Thoracic aorta (tissue), 2 donors: ENCODE data around the gene MAP3K5. TPM values are rescaled to one million over a fixed set of nuclear protein-coding genes. Genes with fewer than 3 reads are reported as not detected.

Experiments
- ATAC-seq: fragments of 150-250 bp; one replicate; pipeline ENCODE4 v1.8.0; 2017; ENCODE audit warnings: low read depth; ENCODE audit not compliant: insufficient number of reproducible peaks, low FRiP score
- DNase-seq: peaks from one replicate; pipeline ENCODE4 v3.0.0-alpha.2; 2020; ENCODE audit warnings: low spot score
- H3K27ac ChIP-seq, 2 donors: fragments of 200-600 bp; sonication (generic); 1 replicate in 1 of 2; 2 replicates in 1 of 2; pipeline ENCODE4 v1.5.1; 2016; ENCODE audit warnings: mild to moderate bottlenecking in 2 of 2, moderate library complexity in 2 of 2
- H3K27me3 ChIP-seq: fragments of 200-600 bp; sonication (generic); replicated peaks from 2 replicates; pipeline ENCODE4 v1.6.0; 2016; ENCODE audit warnings: mild to moderate bottlenecking; ENCODE audit not compliant: insufficient read depth
- H3K36me3 ChIP-seq: fragments of 200-600 bp; sonication (generic); one replicate; pipeline ENCODE4 v1.5.1; 2016
- H3K4me1 ChIP-seq, 2 donors: fragments of 200-600 bp; sonication (generic); 1 replicate in 1 of 2; 2 replicates in 1 of 2; pipeline versions ENCODE4 v1.5.1 to v1.6.0; 2016; ENCODE audit warnings: low read depth in 2 of 2, mild to moderate bottlenecking in 1 of 2; ENCODE audit not compliant: control insufficient read depth in 1 of 2
- H3K4me3 ChIP-seq: fragments of 200-600 bp; sonication (generic); 2 replicates; pipeline ENCODE4 v1.5.1; 2016; ENCODE audit warnings: mild to moderate bottlenecking
- H3K9me3 ChIP-seq: fragments of 200-600 bp; sonication (generic); 2 replicates; pipeline ENCODE4 v1.5.1; 2016
- CTCF ChIP-seq: fragments of 200-600 bp; sonication (generic); IDR thresholded peaks from one replicate; pipeline ENCODE4 v1.5.1; 2019; ENCODE audit warnings: antibody characterized with exemption
- total RNA-seq, 2 donors: library from RNA; depleted of rRNA; stranded (reverse); fragments of >200 nt; gene quantifications; one replicate each; pipeline versions ENCODE4 v1.1.0 to v1.2.3, GENCODE V29; 2016

The MAP3K5 gene
- total RNA-seq, 2 donors from 2014 or later = 73.6 to 101 TPM

GRCh38 chr6:136682292-136682691 lies 110.0 kb downstream of the MAP3K5 start:
- H3K27me3 ChIP-seq = no peaks in the 10 kb centered on the region
- no peak overlapping the region for H3K4me3 ChIP-seq
- no peaks in the 10 kb centered on the region for H3K36me3 ChIP-seq
- ATAC-seq = no peak
- no peak for DNase-seq
- no peak for TF ChIP-seq CTCF
- H3K9me3 ChIP-seq = no peaks in the 10 kb centered on the region
- peak overlapping the region; percentile 42 to 78 for H3K27ac ChIP-seq
- peaks cover 37 to 64% of the 10 kb centered on the region in 2 donors for H3K4me1 ChIP-seq

- Histone ChIP-seq H3K4me1 (peaks cover 7 to 26% of the 10 kb centered on the region in 2 donors), H3K27ac (no peak overlapping the region), H3K4me3 (no peak overlapping the region), H3K36me3 (no peaks in the 10 kb centered on the region), H3K27me3 (no peaks in the 10 kb centered on the region), H3K9me3 (no peaks in the 10 kb centered on the region)
- ATAC-seq (no peak), DNase-seq (no peak)
- no peak for TF ChIP-seq CTCF
Measured at GRCh38 chr6:136677822-136678221, 114.5 kb downstream of the MAP3K5 start.

GRCh38 chr6:136677344-136677743 lies 114.9 kb downstream of the MAP3K5 start:
- no peak overlapping the region for H3K27ac ChIP-seq
- ATAC-seq (no peak), DNase-seq (no peak)
- TF ChIP-seq CTCF = no peak
- peaks cover 8 to 26% of the 10 kb centered on the region in 2 donors for H3K4me1 ChIP-seq
- no peaks in the 10 kb centered on the region for H3K9me3 ChIP-seq
- no peak overlapping the region for H3K4me3 ChIP-seq
- H3K36me3 ChIP-seq = no peaks in the 10 kb centered on the region
- H3K27me3 ChIP-seq = no peaks in the 10 kb centered on the region

- H3K36me3 ChIP-seq = no peaks in the 10 kb centered on the region
- no peak overlapping the region for H3K4me3 ChIP-seq
- H3K9me3 ChIP-seq = no peaks in the 10 kb centered on the region
- no peaks in the 10 kb centered on the region for H3K27me3 ChIP-seq
- ATAC-seq = no peak
- no peak for TF ChIP-seq CTCF
- H3K4me1 ChIP-seq = peaks cover 7 to 18% of the 10 kb centered on the region in 2 donors
- H3K27ac ChIP-seq = no peak overlapping the region
- no peak for DNase-seq
Measured at GRCh38 chr6:136676075-136676474, 116.2 kb downstream of the MAP3K5 start.

GRCh38 chr6:136673571-136673970 lies 118.7 kb downstream of the MAP3K5 start:
- no peak overlapping the region for H3K4me3 ChIP-seq
- DNase-seq (no peak), ATAC-seq (no peak)
- no peaks in the 10 kb centered on the region for H3K9me3 ChIP-seq
- H3K36me3 ChIP-seq = no peaks in the 10 kb centered on the region
- peaks cover 14 to 28% of the 10 kb centered on the region in 2 donors for H3K4me1 ChIP-seq
- no peak overlapping the region for H3K27ac ChIP-seq
- TF ChIP-seq CTCF = no peak
- no peaks in the 10 kb centered on the region for H3K27me3 ChIP-seq
